H1 (cell line): Measurements from ENCODE around the gene TIAL1. TPM values are rescaled to one million over a fixed set of nuclear protein-coding genes. Genes with fewer than 3 reads are reported as not detected.

Experiments
- BACH1 ChIP-seq: IDR thresholded peaks from 2 replicates; pipeline ENCODE4 v1.6.1; 2012; ENCODE audit warnings: low read length, improper control_type of control experiment
- HDAC6 ChIP-seq: IDR thresholded peaks from one replicate; pipeline ENCODE4 v1.7.1; 2012; ENCODE audit warnings: low read depth, mild to moderate bottlenecking, inconsistent platforms, low read length, moderate library complexity
- SP4 ChIP-seq: IDR thresholded peaks from 2 replicates; pipeline ENCODE4 v1.6.1; 2012; ENCODE audit warnings: low read length, inconsistent platforms
- TBP ChIP-seq: IDR thresholded peaks from 2 replicates; pipeline ENCODE4 v1.6.1; 2011; ENCODE audit warnings: low read depth, low read length, improper control_type of control experiment
- polyA plus RNA-seq, 7 experiments: library from polyadenylated mRNA; depleted of rRNA in 3 of 7; stranded (reverse) in 5 of 7; unstranded in 2 of 7; fragments of >200 nt in 5 of 7; fragments of 200-250 nt in 2 of 7; gene quantifications; 1 replicate in 5 of 7; 2 replicates in 1 of 7; 4 replicates in 1 of 7; pipeline versions ENCODE4 v1.2.1 to v1.2.3, GENCODE V29; 2011 to 2013; ENCODE audit warnings: missing spikeins in 2 of 7, mixed read lengths in 2 of 7
- total RNA-seq: library from RNA; stranded (reverse); fragmentation: NEBNext Ultra II Directional; extraction: Animal tissue kit (Norgen Biotek cat#: 25700); gene quantifications from 2 replicates; pipeline ENCODE4 v1.2.1, GENCODE V29; 2021
- TF ChIP-seq, protein P1 (sequence below), 3 experiments: IDR thresholded peaks; 1 replicate in 2 of 3; 2 replicates in 1 of 3; pipeline versions ENCODE4 v1.5.1 to v1.6.1; 2011; ENCODE audit warnings: low read length in 3 of 3, mild to moderate bottlenecking in 3 of 3, inconsistent platforms in 2 of 3, low read depth in 1 of 3, moderate library complexity in 1 of 3; ENCODE audit not compliant: insufficient read depth in 1 of 3; ENCODE audit errors: control extremely low read depth in 1 of 3

TIAL1 gene
- total and polyA plus RNA-seq, 2 of the 8 experiments (the other 6 are each of a cell fraction or from before 2014, with no cell fraction given): 50.4 to 166 TPM

DNA sequence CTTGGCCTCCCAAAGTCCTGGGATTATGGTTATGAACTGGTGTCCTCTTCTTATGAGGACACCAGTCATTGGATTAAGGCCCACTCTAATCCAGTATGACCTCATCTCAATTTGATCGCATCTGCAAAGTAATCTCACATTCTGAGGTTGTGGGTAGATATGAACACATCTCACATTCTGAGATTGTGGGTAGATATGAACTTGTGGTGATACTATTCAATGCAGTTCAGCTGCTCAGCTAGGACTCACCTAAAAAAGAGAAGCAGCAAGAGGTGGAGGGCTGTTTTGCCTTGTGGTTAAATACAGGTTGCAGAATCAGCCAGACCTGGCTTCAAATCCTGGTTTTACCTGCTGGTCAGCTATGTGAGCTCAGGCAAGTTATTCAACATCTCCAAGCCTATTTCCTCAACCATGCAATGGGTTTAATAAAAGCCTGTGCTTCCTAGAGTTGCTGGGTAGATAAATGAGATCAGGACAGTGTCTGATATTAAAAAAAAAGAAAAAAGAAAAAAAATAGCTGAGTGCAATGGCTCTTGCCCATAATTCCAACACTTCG, 45.9 kb upstream of the TIAL1 start (continued):
- no peak for TF ChIP-seq SP4
- no peak for TF ChIP-seq BACH1
- TF ChIP-seq, protein P1, sequence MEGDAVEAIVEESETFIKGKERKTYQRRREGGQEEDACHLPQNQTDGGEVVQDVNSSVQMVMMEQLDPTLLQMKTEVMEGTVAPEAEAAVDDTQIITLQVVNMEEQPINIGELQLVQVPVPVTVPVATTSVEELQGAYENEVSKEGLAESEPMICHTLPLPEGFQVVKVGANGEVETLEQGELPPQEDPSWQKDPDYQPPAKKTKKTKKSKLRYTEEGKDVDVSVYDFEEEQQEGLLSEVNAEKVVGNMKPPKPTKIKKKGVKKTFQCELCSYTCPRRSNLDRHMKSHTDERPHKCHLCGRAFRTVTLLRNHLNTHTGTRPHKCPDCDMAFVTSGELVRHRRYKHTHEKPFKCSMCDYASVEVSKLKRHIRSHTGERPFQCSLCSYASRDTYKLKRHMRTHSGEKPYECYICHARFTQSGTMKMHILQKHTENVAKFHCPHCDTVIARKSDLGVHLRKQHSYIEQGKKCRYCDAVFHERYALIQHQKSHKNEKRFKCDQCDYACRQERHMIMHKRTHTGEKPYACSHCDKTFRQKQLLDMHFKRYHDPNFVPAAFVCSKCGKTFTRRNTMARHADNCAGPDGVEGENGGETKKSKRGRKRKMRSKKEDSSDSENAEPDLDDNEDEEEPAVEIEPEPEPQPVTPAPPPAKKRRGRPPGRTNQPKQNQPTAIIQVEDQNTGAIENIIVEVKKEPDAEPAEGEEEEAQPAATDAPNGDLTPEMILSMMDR (IDR thresholded peaks at IDR 0.05; ENCODE audit: control extremely low read depth in 1 of 3, insufficient read depth in 1 of 3, low read depth in 1 of 3, low read length in 3 of 3): no peak
- TF ChIP-seq HDAC6: no peak
- no peak for TF ChIP-seq TBP
